Natural killer cell treated with Interleukin-12 subunit alpha and Interleukin-12 subunit beta and Interleukin-15 and Interleukin-18, amount 100 ng/mL, for 72 hours (primary cell): ENCODE data around the gene ARHGEF1. TPM values are rescaled to one million over a fixed set of nuclear protein-coding genes. Genes with fewer than 3 reads are reported as not detected.
"Not testable (repeated sequence)": the region's sequence is repeated elsewhere in the genome, so short reads cannot be mapped to it uniquely, and the experiment has no call there.

Experiments used
- ATAC-seq, 2 donors: fragments of 150-1000 bp; cut with Tn5 transposase in 1 of 2; sonication (Bioruptor Pico), chemical (Tn5 transposase) in 1 of 2; 2 replicates each; pipeline ENCODE4 v1.10.0; 2021
- DNase-seq: peaks from one replicate; pipeline ENCODE4 v3.0.0; 2022; ENCODE audit warnings: low spot score
- H3K27ac Mint-ChIP-seq, 2 donors: 1 replicate in 1 of 2; 2 replicates in 1 of 2; pipeline ENCODE4 v1.8.0; 2022; ENCODE audit warnings: mixed read lengths in 2 of 2, mild to moderate bottlenecking in 1 of 2, moderate library complexity in 1 of 2
- H3K27me3 Mint-ChIP-seq, 2 donors: 1 replicate in 1 of 2; 2 replicates in 1 of 2; pipeline ENCODE4 v1.8.0; 2022; ENCODE audit warnings: mixed read lengths in 2 of 2
- H3K36me3 Mint-ChIP-seq: one replicate; pipeline ENCODE4 v1.8.0; 2022; ENCODE audit warnings: mixed read lengths
- H3K4me1 Mint-ChIP-seq, 2 donors: 1 replicate in 1 of 2; 2 replicates in 1 of 2; pipeline ENCODE4 v1.8.0; 2022; ENCODE audit warnings: low read depth in 2 of 2, mixed read lengths in 2 of 2, mild to moderate bottlenecking in 1 of 2
- H3K4me3 Mint-ChIP-seq: one replicate; pipeline ENCODE4 v1.8.0; 2022; ENCODE audit warnings: mixed read lengths
- H3K9me3 Mint-ChIP-seq: 2 replicates; pipeline ENCODE4 v1.8.0; 2022; ENCODE audit warnings: mixed read lengths
- total RNA-seq, 2 donors: library from RNA; stranded (reverse); gene quantifications; one replicate each; pipeline ENCODE4 v1.2.3, GENCODE V29; 2022

The ARHGEF1 gene
- total RNA-seq, 2 donors from 2014 or later, result 321 to 444 TPM

DNA sequence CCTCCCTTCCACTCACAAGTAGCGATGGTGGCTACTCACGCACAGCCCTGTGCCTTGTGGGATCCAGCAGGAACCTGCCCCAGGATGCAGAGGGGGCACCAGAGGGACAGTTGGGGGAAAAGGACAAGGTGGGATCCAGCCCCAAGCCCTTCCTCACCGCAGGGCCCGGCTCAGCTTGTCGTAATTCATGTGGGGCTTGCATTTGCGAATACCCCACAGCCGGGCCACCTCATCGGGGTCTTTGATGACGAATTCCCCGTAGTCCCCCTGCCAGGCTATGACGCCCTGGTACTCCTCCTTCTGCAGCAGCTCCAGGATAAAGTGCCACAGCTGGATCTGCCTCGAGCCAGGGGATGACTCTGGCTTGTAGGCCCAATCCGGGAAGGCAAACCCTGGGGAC lies 26.7 kb downstream of the ARHGEF1 start:
- peaks cover 6% of the 10 kb centered on the region for H3K36me3 Mint-ChIP-seq
- H3K9me3 Mint-ChIP-seq, result no peaks in the 10 kb centered on the region
- peaks cover 12% of the 10 kb centered on the region in 2 donors for H3K27me3 Mint-ChIP-seq
- no peak overlapping the region for H3K4me3 Mint-ChIP-seq
- ATAC-seq (no peak), DNase-seq (no peak)
- no peak overlapping the region for H3K27ac Mint-ChIP-seq
- H3K4me1 Mint-ChIP-seq, result peaks cover 30 to 43% of the 10 kb centered on the region in 2 donors

DNA sequence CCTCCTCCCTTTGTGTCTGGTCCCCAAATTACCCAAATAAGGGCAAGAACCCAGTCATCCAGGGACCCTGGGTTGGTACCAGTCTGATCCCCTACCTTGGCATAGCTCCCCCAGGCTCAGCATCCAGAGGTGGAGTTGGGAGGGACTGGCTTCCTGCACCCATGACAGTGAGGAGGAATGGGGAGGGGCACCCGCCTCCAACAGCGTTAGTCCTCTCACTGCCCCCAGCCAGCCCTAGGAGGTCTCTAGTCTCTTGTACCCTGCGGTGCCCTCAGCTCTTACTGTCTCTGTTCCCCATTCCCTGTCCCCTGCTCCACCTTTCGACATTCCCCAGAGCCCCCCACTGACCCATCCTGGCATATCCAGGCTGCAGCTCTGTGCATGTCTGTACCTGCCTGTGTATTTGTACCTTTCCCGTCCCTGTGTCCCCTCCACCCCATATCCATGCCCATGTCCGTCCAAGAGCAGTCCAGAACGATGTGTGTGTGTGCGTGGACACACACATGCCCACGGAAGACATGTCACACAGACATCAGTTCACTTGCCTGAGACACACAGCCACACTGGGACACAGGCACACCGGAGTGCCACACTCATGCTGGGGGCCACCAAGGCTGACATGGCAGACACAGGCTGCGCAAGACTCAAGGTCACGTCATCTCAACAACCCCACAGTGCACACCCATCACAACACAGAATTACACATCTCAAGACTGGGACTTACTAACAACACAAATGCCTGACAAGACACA lies 27.4 kb downstream of the ARHGEF1 start:
- Mint-ChIP-seq H3K9me3 (no peaks in the 10 kb centered on the region), H3K27ac (peak overlapping the region; percentile 2 to 6), H3K4me3 (no peak overlapping the region), H3K36me3 (peaks cover 6% of the 10 kb centered on the region), H3K4me1 (peaks cover 30 to 42% of the 10 kb centered on the region in 2 donors), H3K27me3 (peaks cover 12% of the 10 kb centered on the region in 2 donors)
- DNase-seq (no peak), ATAC-seq (peak in 1 of 2 donors; percentile 5)

DNA sequence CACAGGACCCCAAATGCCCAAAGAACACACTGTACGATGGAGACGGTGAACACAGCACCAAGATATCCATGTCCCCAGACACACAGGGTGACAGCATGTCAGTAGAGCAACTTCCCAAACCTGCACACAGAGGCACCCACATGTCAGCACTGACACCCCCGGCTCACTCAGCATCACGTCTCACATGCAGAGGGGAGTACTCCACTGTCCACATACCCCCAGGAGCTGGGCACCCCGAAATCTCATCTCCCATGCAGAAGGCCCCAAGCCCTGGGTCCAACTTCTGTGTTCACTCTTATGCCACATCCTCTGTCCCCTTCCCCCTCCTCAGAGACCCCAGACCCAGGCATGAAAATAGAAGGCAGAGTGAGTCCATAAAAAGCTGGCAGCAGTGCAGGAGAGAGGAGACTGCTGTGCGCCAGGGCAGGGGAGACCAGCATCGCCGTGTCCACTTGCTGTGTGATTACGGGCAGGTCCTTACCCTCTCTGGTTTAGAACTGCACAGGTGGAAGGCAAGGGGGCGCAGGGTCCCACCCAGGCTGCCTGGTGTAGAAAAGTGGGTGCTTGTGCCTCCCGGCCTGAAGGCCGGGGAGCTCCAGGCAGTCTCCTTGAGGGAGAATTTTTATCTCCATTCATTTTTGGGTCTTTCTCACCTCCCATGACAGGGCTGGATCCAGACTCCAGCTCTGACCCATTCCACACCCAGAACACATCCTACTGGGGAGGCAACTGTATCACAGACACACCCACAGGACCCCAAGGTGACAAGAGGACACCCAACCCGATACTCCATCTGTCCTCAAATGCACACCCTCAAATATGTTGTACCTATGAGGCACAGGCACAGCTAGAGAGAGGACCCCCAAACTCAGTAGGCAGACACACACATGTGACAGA lies 28.3 kb downstream of the ARHGEF1 start:
- DNase-seq (no peak), ATAC-seq (no peak)
- Mint-ChIP-seq H3K27me3 (peaks cover 12% of the 10 kb centered on the region in 2 donors), H3K27ac (peak overlapping the region; percentile 2 to 6), H3K36me3 (peaks cover 6% of the 10 kb centered on the region), H3K4me1 (peaks cover 30 to 37% of the 10 kb centered on the region in 2 donors), H3K9me3 (no peaks in the 10 kb centered on the region), H3K4me3 (no peak overlapping the region)

DNA sequence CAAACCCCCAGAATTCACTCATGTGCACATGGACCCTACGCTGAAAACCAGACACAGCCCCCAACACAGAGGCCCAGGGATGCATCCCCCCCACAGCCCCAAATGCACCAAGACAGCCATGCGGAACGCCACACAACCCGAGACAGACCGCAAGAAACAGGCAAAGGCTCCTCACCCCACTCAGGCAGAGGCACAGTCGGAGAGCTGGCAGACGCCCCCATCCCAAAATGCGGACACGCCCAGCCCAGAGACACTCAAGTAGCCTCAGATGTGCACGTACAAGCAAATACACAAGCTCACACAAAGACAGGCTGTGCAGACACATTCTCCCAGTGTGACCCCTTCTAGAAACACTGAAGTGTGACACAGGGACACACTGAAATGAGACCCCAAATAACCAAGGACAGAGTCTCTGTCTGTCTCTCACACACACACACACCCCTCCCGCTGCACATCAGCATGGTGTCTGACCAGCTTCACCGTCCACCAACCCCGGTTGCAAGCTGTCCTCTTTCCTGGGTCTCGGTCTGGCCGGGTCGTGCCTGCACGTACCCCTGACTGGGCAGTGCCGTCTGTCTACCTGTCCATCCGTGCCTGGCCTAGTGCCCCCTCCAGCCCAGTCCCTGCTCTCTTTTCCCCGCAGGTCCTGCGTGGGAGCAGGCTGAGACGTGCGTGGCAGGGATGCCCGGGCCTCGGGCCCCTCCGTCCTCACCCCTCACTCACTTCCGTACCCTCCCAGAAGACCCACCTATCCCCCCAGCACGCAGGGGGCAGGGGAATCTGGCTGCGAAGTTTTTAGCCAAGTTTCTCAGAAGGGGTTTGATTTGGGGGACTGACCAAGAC lies 29.1 kb downstream of the ARHGEF1 start:
- H3K4me3 Mint-ChIP-seq, result peak overlapping the region; percentile 10
- peaks cover 25 to 32% of the 10 kb centered on the region in 2 donors for H3K4me1 Mint-ChIP-seq
- H3K9me3 Mint-ChIP-seq, result no peaks in the 10 kb centered on the region
- DNase-seq (no peak), ATAC-seq (peak in 1 of 2 donors; percentile 1)
- H3K36me3 Mint-ChIP-seq, result no peaks in the 10 kb centered on the region
- H3K27me3 Mint-ChIP-seq, result peaks cover 12% of the 10 kb centered on the region in 2 donors
- peak overlapping the region in 1 of 2 donors; percentile 6 for H3K27ac Mint-ChIP-seq

DNA sequence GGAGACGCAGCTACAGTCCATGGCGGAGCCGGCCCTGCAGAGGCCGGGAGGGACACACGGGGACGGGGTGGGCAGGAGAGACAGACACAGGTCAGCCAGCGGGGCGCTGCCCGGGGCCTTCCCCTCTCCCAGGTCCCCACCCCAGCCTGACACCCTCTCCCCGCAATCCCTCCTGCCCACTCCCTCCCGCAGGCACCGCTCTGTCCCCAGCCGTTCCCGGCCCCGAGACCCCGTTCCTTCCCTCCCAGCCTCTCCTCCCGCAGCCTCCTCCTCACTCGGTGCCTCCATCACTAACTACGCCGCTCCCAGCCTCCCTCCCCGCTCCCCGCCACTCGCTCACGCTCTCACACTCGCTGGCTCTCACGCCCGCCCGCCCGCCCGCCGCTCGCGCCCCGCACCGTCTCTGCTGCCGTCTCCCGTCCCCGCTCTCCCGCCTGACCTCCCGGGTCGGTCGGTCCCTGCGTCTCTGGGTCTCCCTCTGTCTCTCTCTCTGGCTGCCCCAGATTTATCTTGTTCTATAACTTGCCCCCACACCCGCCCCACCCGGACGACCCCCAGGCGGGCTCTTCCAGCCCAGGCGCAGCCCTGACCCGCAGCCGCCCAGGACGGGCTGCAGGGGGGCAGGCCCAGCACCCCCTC lies 30.0 kb downstream of the ARHGEF1 start:
- H3K27ac Mint-ChIP-seq, result no peak overlapping the region
- H3K4me1 Mint-ChIP-seq, result peaks cover 25 to 30% of the 10 kb centered on the region in 2 donors
- DNase-seq (no peak), ATAC-seq (peak; percentile 27 to 58)
- no peaks in the 10 kb centered on the region for H3K36me3 Mint-ChIP-seq
- peak overlapping the region; percentile 10 for H3K4me3 Mint-ChIP-seq
- H3K27me3 Mint-ChIP-seq, result peaks cover 12% of the 10 kb centered on the region in 2 donors
- no peaks in the 10 kb centered on the region for H3K9me3 Mint-ChIP-seq

DNA sequence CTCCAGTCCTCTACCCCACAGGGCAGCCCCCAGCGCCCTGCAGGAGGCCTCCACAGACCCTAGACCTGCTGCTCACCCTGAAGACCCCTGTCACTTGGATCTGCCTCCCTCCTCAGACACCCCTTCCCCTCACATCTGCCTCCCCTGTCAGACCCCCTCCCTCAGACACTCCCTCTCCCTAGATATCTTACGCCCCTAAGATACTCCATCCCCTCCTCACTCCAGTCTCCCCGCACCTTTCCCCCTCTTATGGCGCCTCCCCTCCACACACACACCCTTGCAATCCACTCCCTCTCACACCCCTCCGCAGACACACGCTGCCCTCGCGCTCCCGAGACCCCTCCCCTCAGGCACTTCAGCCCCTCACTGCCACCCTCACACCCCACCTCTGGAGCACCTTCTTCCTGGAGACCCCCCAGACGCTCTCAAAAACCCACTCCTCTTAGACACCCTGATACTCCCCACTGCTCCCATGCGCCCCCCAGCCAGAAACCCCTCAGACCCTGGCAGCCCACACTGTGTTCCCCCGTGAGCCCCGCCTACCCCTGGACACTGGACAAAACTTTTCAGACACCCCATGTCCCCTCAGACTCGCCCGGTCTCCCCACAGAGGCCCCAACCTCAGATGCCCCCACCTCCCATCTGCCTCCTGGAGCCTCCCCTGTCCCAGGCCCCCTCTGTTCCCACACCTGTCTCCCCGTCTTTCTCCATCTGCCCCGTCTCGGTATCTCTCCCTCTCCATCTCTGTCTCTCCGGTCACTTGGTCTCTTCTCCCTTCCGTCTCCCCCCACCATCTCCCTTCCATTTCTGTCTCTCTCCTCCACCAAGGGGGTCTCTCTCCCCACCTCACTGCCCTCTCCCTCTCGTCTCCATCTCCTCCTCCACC lies 30.8 kb downstream of the ARHGEF1 start:
- Mint-ChIP-seq H3K36me3 (no peaks in the 10 kb centered on the region), H3K4me3 (peak overlapping the region; percentile 5), H3K27ac (no peak overlapping the region), H3K27me3 (peaks cover 12% of the 10 kb centered on the region in 2 donors), H3K9me3 (no peaks in the 10 kb centered on the region), H3K4me1 (peaks cover 25 to 29% of the 10 kb centered on the region in 2 donors)
- ATAC-seq (no peak), DNase-seq (no peak)

DNA sequence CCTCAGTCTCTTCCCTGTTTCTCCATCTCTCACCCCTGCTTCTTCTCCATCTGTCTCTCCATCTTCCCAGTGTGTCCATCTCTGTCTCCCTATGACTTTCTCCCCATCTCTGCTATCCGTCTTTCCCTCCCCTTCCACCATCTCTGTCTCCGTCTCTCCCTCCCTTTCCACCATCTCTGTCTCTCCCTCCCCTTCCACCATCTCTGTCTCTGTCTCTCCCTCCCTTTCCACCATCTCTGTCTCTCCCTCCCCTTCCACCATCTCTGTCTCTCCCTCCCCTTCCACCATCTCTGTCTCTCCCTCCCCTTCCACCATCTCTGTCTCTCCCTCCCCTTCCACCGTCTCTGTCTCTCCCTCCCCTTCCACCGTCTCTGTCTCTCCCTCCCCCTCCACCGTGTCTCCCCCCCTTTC lies 31.4 kb downstream of the ARHGEF1 start:
- not testable (repeated sequence) for H3K27ac Mint-ChIP-seq, DNase-seq, H3K9me3 Mint-ChIP-seq, ATAC-seq, H3K36me3 Mint-ChIP-seq
- H3K27me3 Mint-ChIP-seq, result peaks cover 12% of the 10 kb centered on the region in 2 donors
- H3K4me3 Mint-ChIP-seq, result peak overlapping the region; percentile 5
- peaks cover 24 to 25% of the 10 kb centered on the region in 2 donors for H3K4me1 Mint-ChIP-seq

DNA sequence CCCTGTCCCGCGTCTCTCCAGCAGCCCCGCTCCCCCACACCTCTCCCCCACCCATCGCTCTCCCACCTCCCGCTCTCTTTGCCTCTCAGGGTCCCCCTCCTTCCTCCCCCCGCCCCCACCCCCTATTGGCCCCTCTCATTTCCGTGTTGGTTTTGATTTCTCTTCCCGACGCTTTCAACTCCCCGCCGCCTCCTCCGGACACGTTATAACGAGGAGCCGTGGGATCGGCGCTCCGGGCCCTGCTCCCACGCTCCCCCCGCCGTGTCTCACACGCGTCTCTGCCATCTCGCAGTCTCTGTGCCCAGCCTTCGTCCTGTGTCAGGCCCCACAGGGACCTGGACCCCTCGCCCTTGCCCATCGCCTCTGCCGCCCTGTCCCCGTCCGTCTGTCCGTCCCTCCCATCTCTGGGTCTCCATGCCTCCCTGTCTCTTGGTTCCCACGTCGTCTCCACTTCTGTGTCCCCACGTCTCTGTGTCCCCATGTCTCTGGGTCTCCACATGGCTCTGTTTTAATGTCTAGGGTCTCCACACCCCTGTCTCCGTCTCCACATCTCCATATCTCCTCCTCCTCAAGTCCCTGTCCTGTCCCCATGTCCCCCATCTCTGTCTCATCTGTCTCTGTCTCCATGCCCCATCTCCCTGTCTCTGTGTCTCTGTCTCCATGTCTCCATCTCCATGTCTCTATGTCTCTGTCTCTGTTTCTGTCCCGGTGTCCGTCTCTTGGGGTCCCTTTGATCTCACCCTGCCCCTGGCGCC lies 32.2 kb downstream of the ARHGEF1 start:
- Mint-ChIP-seq H3K27ac (no peak overlapping the region), H3K4me1 (peaks cover 24 to 25% of the 10 kb centered on the region in 2 donors), H3K36me3 (no peaks in the 10 kb centered on the region), H3K27me3 (peaks cover 12% of the 10 kb centered on the region in 2 donors), H3K9me3 (no peaks in the 10 kb centered on the region), H3K4me3 (no peak overlapping the region)
- no peak for ATAC-seq
- DNase-seq, result no peak

DNA sequence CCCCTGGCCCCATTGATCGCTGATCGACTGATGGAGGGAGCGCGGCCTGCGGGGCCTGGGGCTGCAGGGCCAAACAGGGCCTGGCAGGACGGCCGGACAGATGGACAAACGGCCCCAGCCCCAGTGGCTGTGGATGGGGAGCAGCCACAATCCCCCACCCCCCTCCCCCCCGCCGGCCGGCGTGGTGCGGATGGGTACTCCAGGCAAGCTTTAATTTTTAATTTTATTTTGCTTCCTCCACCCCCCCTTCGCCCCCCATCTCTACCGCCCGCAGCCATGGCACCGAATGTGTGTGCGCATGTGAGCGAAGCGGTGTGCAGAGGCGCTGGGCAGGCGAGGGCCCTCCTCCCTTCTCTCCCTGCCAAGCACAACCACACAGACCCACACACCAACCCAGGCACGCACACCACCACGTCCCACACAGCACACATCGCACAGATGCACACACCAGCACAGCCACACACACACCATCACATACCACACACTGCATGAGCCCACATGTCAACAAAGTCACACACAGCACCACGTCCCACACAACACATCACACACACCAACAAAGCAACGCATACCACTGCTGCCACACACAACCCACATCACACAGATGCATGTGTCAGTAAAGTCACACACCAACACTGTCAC lies 32.9 kb downstream of the ARHGEF1 start:
- H3K27ac Mint-ChIP-seq, result no peak overlapping the region
- H3K4me3 Mint-ChIP-seq, result no peak overlapping the region
- peaks cover 12% of the 10 kb centered on the region in 2 donors for H3K27me3 Mint-ChIP-seq
- ATAC-seq (no peak), DNase-seq (no peak)
- H3K9me3 Mint-ChIP-seq, result no peaks in the 10 kb centered on the region
- peaks cover 18% of the 10 kb centered on the region in 2 donors for H3K4me1 Mint-ChIP-seq
- H3K36me3 Mint-ChIP-seq, result no peaks in the 10 kb centered on the region

DNA sequence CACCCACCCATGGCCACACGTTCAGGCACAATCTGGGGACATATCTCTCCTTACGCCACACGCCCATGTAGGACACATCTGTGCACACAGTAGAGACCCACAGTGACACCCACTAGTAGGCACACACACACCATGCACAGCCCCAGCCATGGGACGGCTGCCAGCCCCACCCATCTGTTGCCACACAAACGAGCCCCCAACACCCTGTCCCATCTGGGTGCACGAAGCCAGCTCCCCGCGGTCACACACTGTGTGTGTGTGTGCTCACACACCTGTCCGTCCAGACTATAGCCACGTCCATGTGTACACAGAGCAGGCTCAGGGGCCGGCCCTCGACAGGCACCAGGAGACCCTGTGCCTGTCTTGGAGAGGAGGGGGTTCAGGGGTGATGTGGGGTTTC lies 34.7 kb downstream of the ARHGEF1 start:
- H3K4me1 Mint-ChIP-seq, result peaks cover 14 to 19% of the 10 kb centered on the region in 2 donors
- peaks cover 14 to 17% of the 10 kb centered on the region in 2 donors for H3K27me3 Mint-ChIP-seq
- no peak for DNase-seq
- H3K4me3 Mint-ChIP-seq, result no peak overlapping the region
- H3K36me3 Mint-ChIP-seq, result no peaks in the 10 kb centered on the region
- H3K9me3 Mint-ChIP-seq, result no peaks in the 10 kb centered on the region
- ATAC-seq, result peak in 1 of 2 donors; percentile 7
- no peak overlapping the region for H3K27ac Mint-ChIP-seq

DNA sequence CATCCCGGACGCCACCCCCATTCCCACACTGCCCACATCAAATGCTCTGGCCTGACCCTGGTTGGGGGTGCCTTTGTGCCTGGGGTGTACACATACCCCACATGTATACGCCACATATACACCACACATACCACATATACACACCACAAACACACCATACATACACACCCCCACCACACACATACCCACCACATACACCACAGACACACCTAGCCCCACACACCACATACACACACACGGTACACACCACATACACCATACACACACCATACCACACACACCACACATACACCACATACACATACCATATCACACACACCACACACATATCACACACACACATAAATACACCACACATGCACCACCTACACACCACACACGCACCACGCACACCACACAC lies 35.1 kb downstream of the ARHGEF1 start:
- no peaks in the 10 kb centered on the region for H3K36me3 Mint-ChIP-seq
- peaks cover 16 to 21% of the 10 kb centered on the region in 2 donors for H3K4me1 Mint-ChIP-seq
- ATAC-seq, result peak; percentile 1 to 5
- H3K4me3 Mint-ChIP-seq, result no peak overlapping the region
- no peak overlapping the region for H3K27ac Mint-ChIP-seq
- H3K27me3 Mint-ChIP-seq, result peaks cover 16 to 21% of the 10 kb centered on the region in 2 donors
- no peak for DNase-seq
- H3K9me3 Mint-ChIP-seq, result no peaks in the 10 kb centered on the region
